PFSK-1 (cell line): ENCODE data around the gene MUSK.

ENCODE experiments used
- POLR2AphosphoS5 ChIP-seq: IDR thresholded peaks from 2 replicates; pipeline ENCODE4 v1.6.1; 2012; ENCODE audit warnings: low read depth, mild to moderate bottlenecking, control low read depth, low read length, moderate library complexity
- SIN3A ChIP-seq: IDR thresholded peaks from 2 replicates; pipeline ENCODE4 v1.6.1; 2012; ENCODE audit warnings: mild to moderate bottlenecking, low read length, moderate library complexity, borderline replicate concordance; ENCODE audit not compliant: insufficient read depth
- TF ChIP-seq, protein P1 (sequence below), 2 experiments: IDR thresholded peaks; 2 replicates each; pipeline versions ENCODE4 v1.6.1 to v1.8.0; 2011 to 2012; ENCODE audit warnings: low read depth in 2 of 2, low read length in 2 of 2, control low read depth in 1 of 2, inconsistent platforms in 1 of 2, mild to moderate bottlenecking in 1 of 2, moderate library complexity in 1 of 2; ENCODE audit not compliant: insufficient read depth in 1 of 2

DNA sequence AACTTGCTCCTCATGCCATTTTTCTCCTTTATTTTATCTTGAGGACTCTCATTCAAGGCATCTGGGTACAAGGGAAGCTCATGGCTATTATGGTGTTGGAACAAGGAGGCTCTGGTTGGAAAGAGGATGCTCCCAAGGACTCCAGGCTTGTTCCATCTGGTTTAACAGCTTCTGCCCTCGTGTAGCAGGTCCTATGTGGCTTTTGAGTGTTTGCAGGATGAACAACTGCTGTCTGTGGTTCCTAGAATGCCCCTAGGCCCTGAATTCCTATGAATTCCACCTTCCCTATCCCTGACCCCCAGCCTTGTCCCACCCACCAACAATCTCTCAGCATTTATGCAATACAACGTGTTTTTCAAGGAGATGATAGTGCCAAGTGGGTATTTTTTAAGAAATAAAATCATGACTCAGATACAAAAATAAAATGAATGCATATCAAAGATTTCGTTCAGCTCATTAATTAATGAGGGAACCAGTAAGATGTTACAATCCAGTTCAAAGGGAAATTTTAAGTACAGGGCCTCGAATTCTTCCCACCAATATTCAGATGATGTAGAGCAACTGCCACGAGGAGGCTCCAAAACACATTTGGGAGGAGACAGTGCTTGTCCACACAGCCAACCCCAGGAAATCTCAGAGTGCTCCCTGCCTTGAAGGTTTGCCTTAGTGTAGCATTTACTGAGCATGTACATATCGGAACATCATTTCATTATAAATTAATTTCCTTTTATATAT lies 182.0 kb downstream of the MUSK start:
- TF ChIP-seq POLR2AphosphoS5: no peak
- no peak for TF ChIP-seq SIN3A
- TF ChIP-seq, protein P1, sequence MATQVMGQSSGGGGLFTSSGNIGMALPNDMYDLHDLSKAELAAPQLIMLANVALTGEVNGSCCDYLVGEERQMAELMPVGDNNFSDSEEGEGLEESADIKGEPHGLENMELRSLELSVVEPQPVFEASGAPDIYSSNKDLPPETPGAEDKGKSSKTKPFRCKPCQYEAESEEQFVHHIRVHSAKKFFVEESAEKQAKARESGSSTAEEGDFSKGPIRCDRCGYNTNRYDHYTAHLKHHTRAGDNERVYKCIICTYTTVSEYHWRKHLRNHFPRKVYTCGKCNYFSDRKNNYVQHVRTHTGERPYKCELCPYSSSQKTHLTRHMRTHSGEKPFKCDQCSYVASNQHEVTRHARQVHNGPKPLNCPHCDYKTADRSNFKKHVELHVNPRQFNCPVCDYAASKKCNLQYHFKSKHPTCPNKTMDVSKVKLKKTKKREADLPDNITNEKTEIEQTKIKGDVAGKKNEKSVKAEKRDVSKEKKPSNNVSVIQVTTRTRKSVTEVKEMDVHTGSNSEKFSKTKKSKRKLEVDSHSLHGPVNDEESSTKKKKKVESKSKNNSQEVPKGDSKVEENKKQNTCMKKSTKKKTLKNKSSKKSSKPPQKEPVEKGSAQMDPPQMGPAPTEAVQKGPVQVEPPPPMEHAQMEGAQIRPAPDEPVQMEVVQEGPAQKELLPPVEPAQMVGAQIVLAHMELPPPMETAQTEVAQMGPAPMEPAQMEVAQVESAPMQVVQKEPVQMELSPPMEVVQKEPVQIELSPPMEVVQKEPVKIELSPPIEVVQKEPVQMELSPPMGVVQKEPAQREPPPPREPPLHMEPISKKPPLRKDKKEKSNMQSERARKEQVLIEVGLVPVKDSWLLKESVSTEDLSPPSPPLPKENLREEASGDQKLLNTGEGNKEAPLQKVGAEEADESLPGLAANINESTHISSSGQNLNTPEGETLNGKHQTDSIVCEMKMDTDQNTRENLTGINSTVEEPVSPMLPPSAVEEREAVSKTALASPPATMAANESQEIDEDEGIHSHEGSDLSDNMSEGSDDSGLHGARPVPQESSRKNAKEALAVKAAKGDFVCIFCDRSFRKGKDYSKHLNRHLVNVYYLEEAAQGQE (IDR thresholded peaks at IDR 0.05; ENCODE audit: insufficient read depth in 1 of 2, low read depth in 2 of 2, low read length in 2 of 2): no peak
